GM19099 (cell line): ENCODE measurements around the gene RALB.
A peak's percentile ranks its signal among the peaks of the same experiment; 100 is the strongest.

Source experiments
- POLR2A ChIP-seq: IDR thresholded peaks from 3 replicates; pipeline ENCODE4 v1.6.1; 2011; ENCODE audit warnings: low read depth; ENCODE audit not compliant: insufficient read length; ENCODE audit errors: extremely low read depth

RALB gene, protein sequence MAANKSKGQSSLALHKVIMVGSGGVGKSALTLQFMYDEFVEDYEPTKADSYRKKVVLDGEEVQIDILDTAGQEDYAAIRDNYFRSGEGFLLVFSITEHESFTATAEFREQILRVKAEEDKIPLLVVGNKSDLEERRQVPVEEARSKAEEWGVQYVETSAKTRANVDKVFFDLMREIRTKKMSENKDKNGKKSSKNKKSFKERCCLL

DNA sequence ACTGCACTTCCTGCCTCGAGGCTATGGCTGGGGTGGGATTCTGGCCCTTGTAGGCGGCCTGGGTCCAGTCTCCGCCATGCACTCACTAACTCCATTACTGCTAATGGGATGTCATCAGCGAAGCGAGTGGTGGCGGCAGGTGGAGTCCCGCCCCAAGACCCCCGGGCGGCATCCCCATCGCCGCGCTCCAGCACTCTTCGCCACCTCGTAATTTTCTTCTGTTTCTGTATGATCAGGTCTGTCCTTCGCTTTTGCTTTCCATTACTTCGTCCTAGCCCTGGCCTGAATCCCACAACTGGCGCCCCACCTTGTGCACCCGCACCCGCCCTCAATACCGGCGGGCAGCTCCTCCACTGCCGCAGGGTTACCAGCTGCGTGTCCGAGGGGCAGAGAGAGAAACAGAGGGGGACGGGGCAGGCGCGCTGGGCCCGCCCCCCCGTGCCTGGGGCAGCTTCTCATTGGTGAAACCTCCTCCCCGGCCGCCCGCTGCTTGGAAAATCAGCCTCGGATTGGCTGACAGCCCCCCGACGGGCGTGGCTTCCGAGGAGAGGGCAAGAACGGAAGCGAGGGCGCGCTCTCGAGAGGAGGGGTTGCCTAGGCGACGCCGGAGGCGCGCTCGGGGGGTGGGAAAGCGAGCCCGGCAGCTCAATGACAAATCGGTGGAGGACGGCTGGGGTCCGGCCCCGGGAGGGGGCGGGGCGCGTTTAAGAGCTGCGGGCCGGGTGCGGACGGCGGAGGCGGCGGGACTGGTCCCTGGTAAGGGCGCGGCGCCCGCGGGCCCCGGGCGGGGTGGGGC is at the start of gene RALB:
Gene RALB, plus strand, starts transcription at position 628 of the 796 bp plus-strand sequence. CDS start 25,813 bp downstream, outside the sequence.
- peak; percentile 74 for TF ChIP-seq POLR2A

DNA sequence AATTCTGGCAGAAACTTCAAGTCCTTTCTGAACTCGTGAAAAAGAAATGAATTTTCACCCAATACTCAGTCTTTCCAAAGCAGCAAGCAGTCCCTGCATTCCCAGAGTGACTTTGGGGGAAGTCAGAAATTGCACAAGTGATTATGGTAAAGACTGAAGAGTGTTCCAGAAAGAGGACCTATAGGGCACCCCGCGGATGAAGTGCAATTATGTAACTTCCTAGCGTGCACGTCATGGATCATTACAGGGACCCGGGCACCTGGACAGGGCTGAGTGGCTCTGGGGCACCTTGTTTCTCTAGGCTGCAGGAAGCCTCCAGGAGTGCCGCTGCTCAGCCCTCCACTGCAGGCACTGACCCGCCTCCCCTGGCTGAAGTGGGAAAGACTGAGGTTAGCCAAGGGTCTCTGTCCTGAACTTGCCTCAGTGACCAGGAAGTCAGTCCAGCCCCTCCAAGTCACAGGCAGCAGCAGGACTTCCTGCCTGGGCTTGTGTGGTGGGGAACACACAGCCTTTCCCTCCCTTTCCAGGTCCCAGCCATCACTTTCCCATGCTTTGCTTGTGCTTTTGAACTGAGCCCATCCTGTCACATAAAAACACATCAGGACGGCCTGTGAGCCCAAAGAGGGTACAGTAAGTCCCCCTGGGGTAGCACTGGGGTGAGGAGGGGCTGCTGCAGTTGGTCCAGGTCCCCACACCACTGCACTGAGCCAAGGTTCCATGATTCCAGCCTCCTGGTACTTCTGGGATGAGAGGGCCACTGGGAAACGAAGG is 49.2 kb upstream of the RALB start:
- TF ChIP-seq POLR2A = no peak

DNA sequence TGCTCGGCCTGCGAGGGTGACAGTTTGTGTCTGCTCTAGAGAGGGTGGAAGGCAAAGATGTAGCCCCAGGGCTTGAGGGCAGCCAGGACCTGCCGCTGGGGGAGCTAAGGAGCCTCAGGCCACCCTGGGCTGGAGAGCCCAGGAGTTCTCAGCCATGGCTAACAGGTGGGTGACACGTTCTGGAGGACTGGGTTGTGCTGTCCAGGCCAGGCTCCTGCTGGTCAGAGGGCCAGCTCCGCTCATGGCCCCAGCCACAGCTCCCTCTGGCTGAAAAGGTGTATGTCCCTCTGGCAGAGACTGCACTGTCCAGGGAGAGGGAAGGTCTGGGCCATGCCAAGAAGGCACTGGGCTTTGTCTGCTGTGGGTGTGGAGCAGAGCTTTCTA is 48.6 kb upstream of the RALB start:
- no peak for TF ChIP-seq POLR2A

DNA sequence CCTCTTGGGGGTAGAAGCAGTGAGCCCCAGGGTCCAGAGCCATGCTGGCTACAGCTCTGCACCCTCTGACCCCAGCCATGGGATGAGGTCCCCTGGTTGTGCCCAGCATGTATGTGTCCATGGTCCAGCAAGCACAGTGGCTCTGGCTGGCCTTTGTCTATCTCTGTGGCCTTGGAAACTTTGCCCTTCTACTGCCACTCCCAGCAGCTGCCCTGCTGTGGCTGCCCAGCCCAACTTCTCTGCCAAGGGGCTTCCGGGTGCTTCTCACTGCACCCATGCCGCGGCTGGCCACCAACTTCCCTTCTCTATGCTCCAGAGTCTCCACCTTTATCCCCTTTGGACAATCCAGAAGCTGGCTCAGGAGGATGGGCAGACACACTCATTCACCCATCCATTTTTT is 48.2 kb upstream of the RALB start:
- TF ChIP-seq POLR2A = no peak

DNA sequence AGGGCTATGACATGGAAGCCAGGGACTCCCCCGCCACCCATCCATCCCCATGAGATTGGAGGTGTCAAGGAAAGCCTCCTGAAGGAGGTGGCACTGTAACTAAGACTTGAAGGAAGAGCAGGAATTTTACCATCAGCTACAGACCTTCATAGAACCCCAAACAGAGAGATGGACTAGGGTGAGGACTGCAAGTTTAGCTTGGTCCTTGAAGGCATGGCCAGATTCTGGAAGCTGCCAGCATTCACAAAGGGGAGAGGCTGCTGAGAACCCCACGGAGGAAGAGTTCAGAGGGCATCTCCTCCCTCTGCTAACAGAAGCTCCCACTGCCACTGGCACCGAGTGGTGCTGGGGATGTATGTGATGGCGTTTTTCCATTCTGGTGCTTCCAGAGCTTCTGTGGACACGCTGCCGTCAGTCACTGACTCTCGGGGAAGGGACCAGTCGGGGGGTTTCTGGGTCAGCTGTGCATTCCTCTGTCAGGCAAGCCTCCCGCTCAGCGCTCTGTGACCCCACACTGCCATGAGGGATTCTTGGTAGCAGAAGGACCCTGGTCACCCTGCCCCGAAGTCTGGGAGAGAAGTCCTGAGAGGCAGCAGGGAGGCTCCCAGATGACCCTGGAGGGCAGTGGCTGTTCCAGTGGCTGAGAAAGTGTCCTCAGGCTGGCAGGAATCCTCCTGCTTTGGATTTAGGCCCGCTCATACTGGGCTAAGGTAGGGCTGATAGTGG is 47.5 kb upstream of the RALB start:
- no peak for TF ChIP-seq POLR2A

DNA sequence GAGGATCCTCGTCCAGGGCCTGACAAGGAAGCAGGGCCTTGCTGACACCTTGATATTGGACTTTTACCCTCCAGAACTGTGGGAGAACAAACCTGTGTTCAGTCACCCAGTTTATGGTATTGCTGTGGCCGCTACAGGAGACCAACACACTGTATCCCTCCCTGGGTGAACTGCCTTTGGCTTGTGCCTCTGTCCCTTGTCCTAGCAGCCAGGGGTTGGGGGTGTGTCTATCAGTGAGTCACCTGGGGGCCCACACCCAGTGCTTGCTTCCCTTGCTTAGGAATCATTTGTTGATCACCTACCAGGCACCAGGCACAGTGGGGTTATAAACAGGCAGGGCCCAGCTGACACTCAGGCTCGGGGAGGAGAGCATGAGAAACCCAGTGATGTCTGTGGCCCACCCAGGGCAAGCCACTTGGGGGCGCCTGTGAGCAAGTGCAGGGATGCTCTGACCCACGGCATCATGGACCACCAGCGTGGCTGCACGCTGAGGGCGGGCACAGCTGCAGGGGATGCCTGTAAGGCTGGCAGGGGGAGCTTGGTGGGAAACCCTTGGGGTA is 46.5 kb upstream of the RALB start:
- no peak for TF ChIP-seq POLR2A

DNA sequence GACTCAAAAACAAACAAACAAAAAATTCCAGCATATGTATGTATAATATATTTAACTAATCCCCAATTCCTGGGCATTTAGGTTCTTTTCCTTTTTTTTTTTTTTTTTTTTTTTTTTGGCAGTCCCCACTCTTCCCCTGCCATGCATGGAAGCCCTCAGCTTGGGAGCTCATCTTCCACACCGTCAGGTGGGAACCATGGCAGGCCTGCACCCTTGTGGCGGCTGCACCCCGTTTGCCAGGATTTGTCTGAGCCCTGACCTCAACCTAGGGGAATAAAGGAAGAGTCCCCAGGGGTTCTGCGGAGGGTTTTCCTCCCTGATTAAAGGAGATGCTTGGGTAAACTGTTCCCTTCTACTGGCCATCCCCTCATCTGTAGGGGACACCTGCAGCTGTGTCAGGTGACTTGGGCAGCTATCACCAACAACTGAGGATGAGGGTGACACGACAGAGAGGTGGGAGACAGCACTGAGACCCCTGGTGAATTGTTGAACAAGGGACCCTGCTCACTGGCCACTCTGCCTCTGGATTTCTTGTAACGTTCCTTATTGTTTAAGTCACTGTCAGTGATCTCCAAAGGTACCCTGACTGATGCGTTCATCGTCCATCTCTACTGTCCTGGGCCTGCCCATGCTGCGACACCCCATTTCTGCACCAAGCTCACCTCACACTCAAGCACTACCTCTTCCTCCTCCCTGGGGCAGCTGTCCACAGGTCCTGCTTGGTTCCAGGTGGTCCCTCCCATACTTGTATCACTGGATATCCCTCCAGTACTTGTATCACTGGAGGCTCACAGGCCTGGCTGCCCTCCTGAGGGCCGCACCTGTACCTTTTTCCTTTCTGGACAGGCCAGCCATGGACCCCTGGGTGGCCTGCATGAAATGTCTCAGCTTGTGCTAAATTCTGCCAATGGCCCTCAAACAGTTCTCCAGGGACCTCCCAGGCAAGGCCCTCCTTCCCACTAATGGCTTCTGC is 44.0 kb upstream of the RALB start:
- TF ChIP-seq POLR2A = no peak

DNA sequence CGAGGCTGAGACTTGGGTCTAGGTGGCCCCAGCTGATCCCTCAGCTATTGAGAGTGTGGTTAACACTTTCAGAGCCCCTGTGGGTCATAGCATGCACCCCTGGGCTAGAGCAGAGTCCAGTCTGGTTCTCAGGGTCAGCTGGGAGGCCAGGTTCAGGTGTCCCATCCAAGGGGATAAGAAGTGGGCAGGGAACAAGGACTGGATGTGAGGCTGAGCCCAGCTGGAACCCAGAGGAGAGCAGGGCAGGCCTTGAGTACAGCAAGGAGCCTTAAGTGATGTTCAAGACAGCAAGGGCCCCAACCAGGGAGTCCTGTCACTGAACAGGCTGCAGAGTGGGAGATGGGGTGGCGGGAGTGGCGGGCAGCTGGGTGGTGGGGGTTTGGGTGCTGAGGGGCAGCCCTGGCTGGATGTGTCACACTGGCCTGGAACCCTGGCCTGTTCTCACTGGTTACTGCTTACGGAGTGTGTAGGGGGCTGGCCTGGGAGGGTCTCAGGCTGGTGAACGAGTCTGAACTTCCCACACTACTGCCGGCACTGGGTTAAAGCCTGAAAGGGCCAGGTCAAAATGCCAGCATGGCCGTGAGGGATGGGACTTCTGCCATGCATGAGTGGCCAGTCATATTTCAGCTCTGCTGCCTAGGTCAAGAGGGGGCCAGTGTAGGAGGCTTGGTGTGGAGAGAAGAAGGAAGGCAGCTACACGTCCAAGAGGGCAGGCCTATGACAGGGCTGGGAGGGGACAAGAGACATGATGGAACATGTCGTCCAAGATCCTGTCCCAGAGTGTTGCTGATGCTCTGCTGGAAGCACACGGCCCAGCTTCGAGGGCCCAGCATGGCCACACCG is 43.0 kb upstream of the RALB start:
- TF ChIP-seq POLR2A = no peak

DNA sequence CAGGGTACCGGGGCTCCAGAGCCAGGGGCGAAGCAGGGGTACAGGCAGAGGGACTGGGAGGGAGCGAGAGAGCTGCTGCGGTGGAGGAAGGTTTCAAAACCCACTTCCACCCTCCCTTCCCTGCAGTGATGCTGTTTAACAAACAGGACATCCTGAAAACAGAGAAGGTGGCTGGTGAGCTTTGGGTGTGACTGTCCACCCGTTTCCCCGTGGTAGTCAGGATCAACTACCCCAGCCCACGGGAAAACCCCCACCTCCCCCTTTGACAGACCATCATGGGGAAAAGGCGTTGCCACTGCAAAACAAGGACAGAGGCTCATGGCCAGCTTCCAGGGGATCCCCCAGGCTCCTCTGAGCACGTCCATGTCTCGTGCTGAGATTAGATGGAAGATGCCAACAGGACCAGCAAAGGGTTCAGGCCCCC is 42.4 kb upstream of the RALB start:
- TF ChIP-seq POLR2A = no peak

DNA sequence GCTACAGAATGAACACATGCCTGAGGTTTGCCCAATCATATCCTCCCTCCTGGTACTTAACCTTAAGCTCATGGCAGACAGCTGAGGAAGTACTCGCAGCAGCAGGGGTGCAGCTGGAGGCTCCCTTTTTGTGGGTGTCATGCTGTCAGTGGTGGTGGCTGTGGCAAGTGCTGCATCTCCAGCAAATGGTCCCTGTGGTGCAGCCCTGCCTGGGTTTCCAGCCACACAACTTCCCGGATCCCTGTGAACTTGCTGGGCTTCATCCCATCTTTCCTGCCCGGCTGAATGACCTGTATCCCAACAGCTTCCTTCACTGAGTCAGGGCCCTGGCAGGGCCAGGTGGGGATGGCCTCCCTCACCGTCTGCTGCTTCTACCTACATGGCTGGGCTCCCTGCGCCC is 34.5 kb upstream of the RALB start:
- TF ChIP-seq POLR2A = no peak

DNA sequence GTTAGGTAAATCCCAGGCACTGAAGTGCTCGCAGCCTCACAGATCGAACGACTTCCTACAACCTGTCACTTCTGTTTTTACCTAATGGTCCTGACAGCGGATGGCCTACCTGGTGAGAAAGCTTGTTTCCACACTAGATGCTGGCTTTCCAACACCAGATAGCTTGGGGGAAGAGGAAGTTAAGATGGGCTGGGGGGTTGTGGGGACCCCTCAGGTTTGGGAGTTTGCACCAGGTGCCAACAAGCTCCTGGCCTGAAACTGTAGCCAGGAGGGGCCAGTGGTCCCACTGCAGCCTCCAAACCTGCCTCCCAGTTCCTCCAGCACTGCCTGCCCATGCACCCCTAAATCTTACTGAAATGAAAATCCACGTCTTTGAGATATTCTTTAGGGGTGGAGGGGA is 33.4 kb upstream of the RALB start:
- no peak for TF ChIP-seq POLR2A

DNA sequence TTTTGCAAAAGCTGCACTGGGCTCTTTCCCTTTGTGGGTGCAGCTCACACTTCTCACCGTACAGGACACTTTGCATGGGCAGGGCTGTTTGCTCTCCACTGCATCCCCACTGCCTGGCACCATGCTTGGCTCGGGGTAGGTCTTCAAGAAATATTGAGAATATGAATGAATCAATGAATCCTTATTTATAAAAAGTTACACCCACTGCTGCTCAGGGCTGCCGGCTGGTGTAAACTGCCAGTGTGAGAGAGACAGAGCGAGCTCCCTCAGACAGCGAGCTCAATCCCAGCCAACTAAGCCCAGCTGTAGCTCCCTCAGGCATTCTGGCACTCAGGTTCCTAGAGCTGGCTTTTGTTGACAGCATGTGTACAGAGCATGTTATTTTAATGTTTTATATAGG is 32.9 kb upstream of the RALB start:
- TF ChIP-seq POLR2A = no peak

DNA sequence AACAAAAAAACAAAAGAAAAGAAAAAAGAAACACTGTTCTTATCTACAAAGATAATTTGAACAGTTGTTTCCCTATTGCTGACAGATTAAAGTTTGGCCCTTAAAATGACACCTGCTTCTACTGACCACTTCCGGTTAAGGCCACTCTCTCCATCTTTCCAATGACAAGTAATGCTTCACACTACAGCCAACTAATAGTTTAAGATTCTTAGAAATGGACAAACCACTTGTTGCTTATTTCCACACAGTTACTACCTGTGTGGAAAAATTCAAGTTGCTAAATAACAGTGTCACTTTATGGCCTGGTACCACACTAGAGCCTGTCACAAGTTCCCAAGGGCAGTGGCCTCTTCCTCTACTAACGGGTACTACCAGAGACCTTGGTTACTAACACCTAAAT is 31.9 kb upstream of the RALB start:
- TF ChIP-seq POLR2A = no peak
